DMS114 treated with DMSO at 0.1 percent for 48 hours (cell line): ENCODE data around the gene DACH2.
"Not testable (repeated sequence)": the region's sequence is repeated elsewhere in the genome, so short reads cannot be mapped to it uniquely, and the experiment has no call there.

ENCODE experiments used
- DNase-seq: peaks from one replicate; lab custom pipeline; 2025; ENCODE audit not compliant: unreplicated experiment; lab: John Stamatoyannopoulos, UW

Gene DACH2

GRCh38 chrX:86148024-86148511 lies at the start of gene DACH2:
Gene DACH2, plus strand, starts transcription at chrX:86148451.
- peak; percentile 44 for DNase-seq

GRCh38 chrX:86102341-86102740 lies 45.9 kb upstream of the DACH2 start:
- no peak for DNase-seq

- DNase-seq = no peak
Observed at GRCh38 chrX:86103061-86103460, 45.2 kb upstream of the DACH2 start.

- DNase-seq = no peak
Observed at GRCh38 chrX:86104526-86104925, 43.7 kb upstream of the DACH2 start.

- no peak for DNase-seq
Observed at GRCh38 chrX:86121916-86122315, 26.3 kb upstream of the DACH2 start.

GRCh38 chrX:86133761-86134160 lies 14.5 kb upstream of the DACH2 start:
- DNase-seq = peak; percentile 27

- no peak for DNase-seq
Observed at GRCh38 chrX:86137071-86137470, 11.2 kb upstream of the DACH2 start.

- no peak for DNase-seq
Observed at GRCh38 chrX:86141786-86142185, 6.5 kb upstream of the DACH2 start.

GRCh38 chrX:86146102-86146501 lies 2.1 kb upstream of the DACH2 start:
- DNase-seq = no peak

- no peak for DNase-seq
Observed at GRCh38 chrX:86148594-86148993, 343 bp downstream of the DACH2 start.

- no peak for DNase-seq
Observed at GRCh38 chrX:86149119-86149518, 868 bp downstream of the DACH2 start.

- DNase-seq = no peak
Observed at GRCh38 chrX:86154553-86154952, 6.3 kb downstream of the DACH2 start.

GRCh38 chrX:86171366-86171765 lies 23.1 kb downstream of the DACH2 start:
- DNase-seq = no peak

GRCh38 chrX:86178906-86179305 lies 30.7 kb downstream of the DACH2 start:
- no peak for DNase-seq

- DNase-seq = not testable (repeated sequence)
Observed at GRCh38 chrX:86181325-86181724, 33.1 kb downstream of the DACH2 start.

GRCh38 chrX:86192827-86193226 lies 44.6 kb downstream of the DACH2 start:
- no peak for DNase-seq

GRCh38 chrX:86194758-86195157 lies 46.5 kb downstream of the DACH2 start:
- no peak for DNase-seq

- no peak for DNase-seq
Observed at GRCh38 chrX:86195343-86195742, 47.1 kb downstream of the DACH2 start.

GRCh38 chrX:86197815-86198214 lies 49.6 kb downstream of the DACH2 start:
- no peak for DNase-seq

GRCh38 chrX:86210772-86211171 lies 62.5 kb downstream of the DACH2 start:
- DNase-seq = no peak

- no peak for DNase-seq
Observed at GRCh38 chrX:86215260-86215659, 67.0 kb downstream of the DACH2 start.

GRCh38 chrX:86237482-86237881 lies 89.2 kb downstream of the DACH2 start:
- no peak for DNase-seq

GRCh38 chrX:86241547-86241946 lies 93.3 kb downstream of the DACH2 start:
- DNase-seq = no peak

- no peak for DNase-seq
Observed at GRCh38 chrX:86263526-86263925, 115.3 kb downstream of the DACH2 start.
